GM12891 (cell line): Measurements from ENCODE around the gene APOH.

Experiments
- POLR2A ChIP-seq: IDR thresholded peaks from 2 replicates; pipeline ENCODE4 v1.6.1; 2011; ENCODE audit warnings: low read depth, low read length, control low read depth
- POLR2AphosphoS5 ChIP-seq: IDR thresholded peaks from 2 replicates; pipeline ENCODE4 v1.6.1; 2011; ENCODE audit warnings: low read depth, low read length, control low read depth
- TAF1 ChIP-seq: IDR thresholded peaks from 2 replicates; pipeline ENCODE4 v1.6.1; 2011; ENCODE audit warnings: low read depth, low read length, control low read depth

DNA sequence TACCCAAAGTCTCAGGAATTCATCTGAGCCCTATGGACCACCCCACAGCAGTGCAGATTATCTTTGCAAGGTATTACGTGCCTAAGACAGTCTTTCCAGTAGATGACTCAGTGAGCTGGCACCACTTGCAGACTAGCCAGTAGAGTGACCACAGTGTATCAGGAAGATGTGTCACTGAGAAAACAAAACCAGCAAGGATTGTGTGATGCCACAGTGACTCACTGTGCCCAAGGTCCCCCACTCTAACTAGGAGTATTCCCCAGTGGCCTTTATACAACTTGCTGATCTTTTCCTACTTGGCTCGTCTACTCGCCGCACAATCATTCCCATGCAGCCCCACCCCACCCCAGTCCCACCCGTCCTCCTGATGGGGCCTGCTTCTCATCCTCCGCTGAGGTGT is 46.4 kb upstream of the APOH start:
- no peak for TF ChIP-seq POLR2AphosphoS5
- no peak for TF ChIP-seq POLR2A
- TF ChIP-seq TAF1, result no peak
